ENCODE data around the gene TBX19.

TBX19 gene

DNA sequence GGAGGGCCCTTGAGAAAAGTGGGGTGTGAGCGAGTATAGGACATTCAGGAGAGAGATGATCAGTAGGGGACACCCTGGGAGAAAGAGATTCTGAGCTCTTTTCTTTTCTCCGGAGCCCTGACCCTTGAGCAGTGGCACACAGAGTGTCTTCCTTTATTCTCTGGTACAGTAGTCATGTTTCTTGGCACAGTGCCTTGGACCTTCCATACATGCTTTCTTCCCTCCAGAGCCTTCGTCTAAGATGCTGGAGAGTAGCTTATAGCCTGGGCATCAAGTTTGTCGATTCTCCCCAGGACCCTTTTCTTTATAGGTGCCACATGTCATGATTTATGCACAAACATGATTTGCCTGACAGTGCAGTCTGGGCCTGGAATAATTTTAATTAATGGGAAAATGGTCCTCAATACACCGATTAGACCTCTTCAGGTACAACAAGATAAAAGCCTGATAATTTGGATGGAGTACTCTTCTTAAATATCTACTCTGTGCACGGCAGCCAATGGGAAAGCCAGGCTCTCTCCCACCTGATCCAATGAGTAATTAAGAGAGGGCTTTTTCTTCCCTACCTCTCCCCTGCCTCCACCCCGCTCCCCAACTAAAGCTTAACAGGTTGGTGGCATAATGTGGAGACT lies at the start of gene TBX19:
Gene TBX19 (plus strand): TSS at position 582 of the 632 bp plus-strand sequence. CDS start 214 bp downstream, outside the sequence.
- DNase-seq = no peak

DNA sequence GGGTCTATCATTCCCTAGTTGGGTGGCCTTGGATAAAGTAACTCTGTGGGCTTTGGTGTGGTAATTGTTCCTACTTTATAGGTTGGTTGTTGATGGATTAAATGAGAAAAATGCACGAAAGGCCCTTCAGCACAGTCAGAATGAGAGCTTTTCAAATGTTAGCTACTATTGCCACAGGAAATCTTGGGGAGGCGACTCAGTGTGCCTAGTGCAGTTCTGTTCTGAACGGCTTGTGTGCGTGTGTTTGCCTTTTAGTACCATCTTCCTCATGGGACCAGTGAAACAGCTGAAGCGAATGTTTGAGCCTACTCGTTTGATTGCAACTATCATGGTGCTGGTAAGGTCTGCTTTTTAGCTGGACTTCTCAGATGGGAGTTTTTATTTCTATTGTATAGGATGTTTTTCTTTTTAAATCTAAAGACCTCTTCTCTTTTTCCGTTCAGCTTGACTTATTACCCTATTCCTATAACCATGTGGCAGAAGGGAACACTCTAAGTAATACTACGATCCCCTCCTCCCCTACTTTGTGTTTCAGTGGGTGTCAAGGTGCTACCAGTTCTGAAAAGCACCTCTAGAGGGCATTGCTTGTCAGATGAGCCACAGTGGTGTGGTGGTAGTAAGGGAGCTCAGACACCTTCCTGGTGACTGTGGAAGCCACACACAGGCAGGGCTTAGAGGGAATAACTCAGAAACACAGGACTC lies 45.7 kb upstream of the TBX19 start:
- no peak for DNase-seq

DNA sequence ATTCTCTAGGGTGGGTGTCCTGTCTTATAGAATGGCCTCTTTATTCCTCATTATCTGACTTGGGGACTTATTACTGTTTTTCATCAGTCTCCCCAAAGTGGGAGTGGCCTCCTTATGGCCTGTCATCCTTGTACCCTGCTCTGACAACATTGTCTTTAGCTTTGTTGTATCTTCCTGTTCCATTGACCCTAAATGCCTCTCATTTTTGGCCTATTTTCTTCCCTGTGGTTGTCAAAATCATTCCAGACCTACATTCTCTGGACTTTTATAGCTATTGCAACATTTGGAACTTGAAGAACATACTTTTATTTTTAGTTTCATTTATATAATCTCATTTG lies 45.2 kb upstream of the TBX19 start:
- no peak for DNase-seq

DNA sequence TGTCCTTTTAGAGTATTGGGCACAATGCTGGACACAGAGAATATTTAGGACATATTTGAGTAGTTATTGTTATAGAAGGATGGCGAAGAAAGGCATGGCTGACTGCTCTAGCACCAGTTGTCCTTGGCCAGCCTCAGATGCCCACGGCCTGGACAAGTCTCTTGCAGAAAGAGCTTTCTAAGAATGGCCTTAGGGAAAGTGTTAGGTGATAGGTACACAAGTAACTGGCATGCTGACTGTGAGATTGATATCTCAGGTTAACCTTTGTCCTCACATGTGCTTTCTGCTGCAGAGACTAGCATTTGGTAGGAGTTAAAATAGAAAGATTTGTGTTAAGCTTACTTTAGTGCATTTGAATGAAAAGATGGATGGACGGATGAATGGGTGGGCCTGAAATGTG lies 44.7 kb upstream of the TBX19 start:
- DNase-seq = no peak

DNA sequence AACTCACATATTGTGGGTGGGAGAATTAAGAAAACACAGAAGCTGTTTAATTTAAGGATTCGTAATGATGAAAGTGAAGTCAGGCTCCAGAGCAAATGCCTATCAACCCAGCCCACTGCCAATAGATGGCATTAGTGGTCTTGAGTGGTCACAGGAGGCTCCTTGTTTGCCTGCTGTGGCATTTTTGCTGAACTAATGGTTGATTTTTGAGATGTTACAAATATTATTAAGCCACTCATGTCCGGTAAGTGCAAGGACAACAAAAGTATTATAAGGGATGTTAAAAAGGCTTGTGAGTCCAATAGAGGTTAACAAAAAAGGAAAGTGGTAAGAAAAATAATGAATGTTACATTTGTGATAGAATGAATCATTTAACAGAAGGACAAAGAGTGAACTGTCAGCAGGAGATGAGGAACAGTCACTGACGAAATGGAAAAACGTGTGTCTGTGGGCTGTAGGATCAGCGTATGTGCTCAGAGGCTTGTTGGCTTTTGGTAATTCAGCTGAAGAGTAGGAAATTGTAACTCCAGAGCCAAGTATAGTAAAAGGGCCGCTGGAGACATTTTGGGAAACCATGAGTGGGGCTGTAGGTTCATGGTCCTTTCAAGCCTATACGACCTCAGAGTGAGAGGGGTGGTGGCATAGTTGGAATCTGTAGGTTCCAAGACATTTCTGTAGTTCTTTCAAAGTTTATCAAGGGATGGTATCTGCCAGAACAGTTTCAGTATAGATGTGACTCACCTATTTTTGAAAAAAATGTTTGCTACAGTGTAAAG lies 43.7 kb upstream of the TBX19 start:
- no peak for DNase-seq

DNA sequence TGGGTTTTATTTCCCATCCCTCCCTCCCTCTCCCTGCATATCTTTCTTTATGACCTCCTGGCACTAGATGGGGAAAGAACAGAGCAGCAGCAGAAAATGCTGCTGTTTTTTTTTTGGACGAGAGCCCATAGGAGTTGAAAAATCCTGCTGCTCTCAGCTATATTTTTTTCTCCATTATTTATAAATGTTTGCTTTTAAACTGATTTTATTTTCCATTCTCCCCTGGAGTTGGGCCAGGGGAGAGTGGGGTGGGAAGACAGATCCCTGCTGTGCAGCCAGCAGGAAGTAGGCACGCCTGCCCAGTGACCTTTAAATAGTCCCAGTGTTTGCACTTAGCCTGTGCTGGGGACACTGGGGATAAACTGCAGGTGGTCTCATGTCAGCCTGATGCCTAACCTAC lies 37.5 kb upstream of the TBX19 start:
- DNase-seq = no peak

DNA sequence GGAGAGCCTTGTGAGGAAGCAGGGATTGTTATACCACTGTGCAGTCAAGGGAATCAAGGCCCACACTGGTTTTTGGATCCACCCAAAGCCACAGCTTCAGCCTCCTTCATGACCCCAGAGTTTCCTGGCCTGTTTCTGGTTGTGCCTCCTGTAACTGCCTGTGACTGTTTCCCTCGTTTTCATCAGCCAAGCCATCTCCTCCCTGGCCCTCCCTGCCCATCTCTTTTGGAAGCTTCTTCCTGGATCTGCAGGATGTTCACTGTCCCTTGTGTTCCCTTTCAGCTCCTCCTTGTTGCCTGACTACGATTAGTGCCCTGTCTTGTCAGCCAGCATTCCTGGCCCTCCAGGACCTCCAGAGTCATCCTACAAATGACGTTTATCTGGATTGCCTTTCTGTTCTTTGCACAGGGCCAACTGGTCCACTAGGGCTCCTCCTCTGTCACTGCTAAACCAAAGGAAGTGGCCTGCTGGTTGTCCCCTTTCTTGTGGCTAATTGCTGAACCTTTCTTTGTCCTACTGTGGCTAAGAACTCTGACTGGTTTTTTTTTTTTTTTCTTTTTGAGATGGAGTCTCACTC lies 37.0 kb upstream of the TBX19 start:
- no peak for DNase-seq

DNA sequence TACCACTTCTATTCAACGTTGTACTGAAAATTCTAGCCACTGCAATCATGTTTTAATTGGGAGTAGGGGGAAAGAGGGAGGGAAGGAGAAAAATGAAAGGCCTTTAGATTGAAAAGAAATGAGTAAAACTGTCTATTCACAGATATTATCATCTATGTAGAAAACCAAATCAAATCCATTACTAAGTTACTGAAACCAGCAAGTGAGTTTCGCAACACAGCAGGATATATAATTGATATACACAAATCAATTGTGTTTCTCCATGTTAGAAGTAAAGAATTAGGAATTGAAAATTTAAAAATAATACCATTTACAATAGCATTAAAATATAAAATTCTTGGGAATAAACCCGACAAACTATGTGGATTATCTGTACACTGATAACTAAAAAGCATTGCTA lies 35.6 kb upstream of the TBX19 start:
- no peak for DNase-seq

DNA sequence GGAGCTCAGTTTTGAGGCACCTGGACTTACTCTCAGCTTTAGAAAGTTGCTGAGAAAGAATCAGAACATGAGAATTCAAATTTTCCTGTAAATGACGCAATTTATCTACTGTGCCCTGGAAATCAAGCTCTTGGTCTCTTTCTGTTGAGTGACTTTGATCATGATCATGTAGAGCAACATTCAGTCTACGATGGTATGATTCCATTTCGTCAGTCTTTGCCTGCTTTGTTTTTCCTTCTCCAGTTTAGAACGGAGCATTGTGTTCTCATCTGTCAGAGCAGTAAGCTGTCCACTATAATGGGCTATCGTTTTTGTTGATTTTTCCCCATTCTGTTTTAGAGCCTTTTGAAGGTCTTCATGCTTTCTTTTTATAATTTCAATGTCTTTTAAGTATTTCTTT lies 34.2 kb upstream of the TBX19 start:
- DNase-seq = no peak

DNA sequence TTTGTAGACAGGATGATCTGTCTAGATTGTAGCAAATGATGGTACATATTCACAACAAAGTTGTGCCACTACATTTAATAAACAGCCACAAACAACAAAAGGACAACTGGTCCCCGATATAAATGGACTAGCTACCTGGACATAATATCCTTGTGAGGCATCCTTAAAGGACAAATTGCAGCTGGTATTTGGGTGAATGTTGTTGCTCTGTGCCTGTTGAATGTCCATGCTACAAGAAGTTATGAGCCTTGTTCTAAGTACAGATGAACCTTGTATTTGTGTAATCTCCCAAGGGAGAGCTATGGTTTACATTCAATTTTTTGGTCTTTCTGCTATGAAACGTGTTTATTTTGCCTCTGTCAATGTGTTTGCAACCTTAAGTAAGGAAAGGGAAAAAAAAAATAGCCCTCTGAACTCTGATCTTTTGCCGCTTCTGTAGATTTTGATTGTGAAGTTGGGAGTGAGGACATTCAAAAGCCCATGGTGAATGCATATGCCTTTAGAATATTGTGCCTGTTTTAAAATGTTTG lies 28.4 kb upstream of the TBX19 start:
- no peak for DNase-seq

DNA sequence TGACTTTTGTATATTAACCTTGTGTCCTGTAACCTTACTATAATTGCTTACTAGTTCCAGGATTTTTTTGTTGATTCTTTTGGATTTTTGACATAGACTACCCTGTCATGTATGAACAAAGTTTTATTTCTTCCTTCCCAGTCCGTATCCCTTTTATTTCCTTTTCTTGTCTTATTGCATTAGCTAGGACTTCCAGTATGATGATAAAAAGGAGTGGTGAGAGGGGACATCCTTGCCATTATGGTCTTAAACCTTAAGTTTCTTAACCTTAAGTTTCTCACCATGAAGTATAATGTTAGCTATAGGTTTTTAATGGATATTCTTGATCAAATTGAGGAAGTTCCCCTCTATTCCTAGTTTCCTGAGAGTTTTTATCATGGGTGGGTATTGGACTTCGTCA lies 24.5 kb upstream of the TBX19 start:
- DNase-seq = no peak

DNA sequence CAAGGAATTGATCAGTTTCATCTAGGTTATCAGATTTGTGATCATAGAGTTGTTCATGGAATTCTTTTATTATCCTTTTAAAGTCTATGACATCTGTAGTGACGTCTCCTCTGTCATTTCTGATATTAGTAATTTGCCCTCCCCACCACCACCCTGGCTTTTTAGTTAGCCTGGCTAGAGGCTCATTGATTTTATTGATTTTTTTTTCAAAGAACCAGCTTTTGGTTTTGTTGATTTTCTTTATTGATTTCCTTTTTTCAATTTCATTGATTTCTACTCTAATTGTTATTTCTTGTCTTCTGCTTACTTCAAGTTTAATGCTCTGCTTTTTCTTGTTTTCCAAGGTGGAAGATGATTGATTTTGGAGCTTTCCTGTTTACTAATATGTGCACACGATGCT lies 23.3 kb upstream of the TBX19 start:
- DNase-seq = no peak

DNA sequence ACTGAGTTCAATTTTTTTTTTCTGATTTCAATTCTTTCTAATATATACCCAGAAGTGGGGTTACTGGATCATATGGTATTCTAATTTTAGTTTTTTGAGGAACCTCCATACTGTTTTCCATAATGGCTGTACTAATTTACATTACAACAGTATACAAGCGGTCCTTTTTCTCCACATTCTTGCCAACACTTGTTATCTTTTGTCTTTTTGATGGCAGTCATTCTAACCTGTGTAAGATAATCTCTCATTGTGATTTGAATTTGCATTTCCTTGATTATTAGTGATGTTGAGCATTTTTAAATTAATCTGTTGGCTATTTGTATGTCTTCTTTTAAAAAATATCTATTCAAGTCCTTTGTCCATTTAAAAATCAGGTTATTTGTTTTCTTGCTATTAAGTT lies 21.1 kb upstream of the TBX19 start:
- DNase-seq = no peak

DNA sequence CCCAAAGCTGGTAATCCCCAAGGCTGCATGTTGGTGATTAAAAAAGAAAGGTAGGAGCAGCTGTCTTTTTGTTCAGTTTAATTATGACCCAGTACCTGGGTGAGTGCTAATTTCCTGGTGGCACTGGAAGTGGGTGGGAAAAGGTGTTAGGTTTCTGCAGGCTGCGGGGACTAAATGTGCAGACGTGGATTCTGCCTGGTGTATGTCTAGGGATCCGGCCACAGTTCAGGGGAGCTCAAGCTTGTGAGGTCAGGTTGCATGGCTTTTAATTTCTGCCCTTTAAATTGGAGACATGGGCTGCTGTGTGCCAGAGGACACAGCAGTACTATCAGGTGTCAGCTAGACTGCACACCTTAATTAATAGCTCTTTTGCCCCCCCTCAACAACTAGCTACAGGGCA lies 20.3 kb upstream of the TBX19 start:
- DNase-seq = no peak

DNA sequence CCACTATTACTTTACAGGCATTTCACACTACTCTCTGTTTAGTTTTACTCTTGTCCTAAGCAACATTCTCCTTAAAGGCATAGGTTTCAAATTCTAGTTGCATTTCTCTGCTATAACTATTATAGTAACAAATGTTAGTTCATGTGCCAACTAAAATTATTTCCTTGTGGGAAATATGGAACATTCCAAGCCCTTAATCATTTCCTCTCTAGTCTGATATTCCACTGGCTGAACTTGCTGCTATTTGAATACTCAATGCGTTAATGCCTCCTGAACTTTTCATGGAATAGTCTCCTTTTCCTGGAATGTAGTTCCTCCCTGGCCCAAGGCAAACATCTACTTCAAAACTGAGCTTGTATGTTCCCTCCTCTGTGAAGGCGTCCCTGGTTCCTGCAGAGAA lies 19.3 kb upstream of the TBX19 start:
- DNase-seq = no peak

DNA sequence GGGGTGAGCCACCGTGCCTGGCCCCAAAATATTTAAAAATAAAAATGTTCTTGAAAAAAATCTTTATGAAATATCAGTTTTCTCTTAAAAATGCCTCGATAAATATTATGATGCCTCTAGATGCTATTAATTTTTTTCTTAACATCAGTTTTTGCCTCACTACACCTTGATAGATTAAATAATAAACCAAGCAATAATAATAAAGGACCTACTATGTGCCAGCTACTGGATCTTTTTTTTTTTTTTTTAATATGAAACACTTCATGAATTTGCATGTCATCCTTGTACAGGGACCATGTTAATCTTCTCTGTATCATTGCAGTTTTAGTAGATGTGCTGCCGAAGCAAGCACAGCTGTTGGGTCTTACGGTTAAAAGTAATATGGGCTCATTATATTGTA lies 17.5 kb upstream of the TBX19 start:
- DNase-seq = no peak

DNA sequence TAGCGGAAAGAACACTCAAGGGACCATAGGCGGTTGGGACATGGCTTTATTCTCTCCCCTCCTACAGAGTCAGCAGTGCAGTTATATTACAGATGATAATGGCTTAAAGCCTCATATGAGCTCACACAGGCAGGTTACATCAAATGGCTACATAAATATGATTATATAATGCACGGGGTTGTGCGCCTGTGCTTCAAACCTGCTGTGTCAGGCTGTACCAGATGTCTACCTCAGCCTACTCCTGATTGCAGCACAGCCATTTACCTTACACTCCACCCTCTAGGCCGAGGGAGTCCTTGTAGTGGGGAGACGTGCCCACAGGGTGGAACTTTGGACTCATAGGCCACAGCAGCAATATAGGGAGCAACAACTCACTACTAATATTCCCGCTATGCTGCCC lies 16.4 kb upstream of the TBX19 start:
- DNase-seq = no peak

DNA sequence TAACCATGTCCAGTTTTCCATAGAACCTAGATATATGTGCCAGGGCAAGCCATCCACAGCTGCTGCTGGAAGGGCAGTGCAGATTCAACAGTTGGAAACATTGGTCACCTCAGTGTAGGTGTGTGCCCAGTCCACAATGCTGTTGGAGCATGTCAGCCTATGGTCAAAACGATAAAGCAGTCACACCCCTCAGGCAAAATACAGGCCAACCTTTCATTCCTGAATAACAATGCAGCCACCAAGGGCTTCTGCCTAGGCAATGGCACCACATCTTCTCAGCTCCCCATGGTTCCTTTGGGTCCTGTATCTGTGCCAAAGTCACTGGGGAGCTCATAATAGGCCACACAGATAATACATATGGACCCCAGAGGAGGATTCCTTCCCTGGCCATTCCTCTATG lies 15.1 kb upstream of the TBX19 start:
- DNase-seq = no peak

DNA sequence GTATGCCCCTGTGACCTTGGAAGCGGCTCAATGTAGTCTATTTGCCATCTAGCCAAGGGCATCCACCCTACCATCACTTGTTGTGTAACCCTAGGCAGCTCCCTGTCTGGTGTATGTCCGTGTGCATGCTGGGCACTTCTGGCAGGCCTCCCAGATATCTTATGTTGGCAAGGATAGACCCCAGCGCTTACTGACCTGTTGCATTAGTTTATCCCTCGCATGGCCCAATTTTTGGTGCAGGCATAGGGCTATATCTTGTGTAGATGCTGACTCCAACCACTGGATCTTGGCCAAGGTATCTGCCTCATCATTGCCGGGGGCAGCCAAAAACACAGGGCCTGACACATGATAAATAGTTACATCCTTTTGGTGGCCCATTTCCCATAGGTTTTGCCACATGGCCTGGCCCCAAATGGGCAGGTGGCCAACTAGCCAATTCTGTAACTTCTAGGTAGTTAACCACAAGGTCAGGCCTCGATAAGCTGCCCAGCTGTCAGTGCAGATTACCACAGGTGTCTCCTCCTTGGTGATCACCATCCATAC lies 14.0 kb upstream of the TBX19 start:
- DNase-seq = no peak

DNA sequence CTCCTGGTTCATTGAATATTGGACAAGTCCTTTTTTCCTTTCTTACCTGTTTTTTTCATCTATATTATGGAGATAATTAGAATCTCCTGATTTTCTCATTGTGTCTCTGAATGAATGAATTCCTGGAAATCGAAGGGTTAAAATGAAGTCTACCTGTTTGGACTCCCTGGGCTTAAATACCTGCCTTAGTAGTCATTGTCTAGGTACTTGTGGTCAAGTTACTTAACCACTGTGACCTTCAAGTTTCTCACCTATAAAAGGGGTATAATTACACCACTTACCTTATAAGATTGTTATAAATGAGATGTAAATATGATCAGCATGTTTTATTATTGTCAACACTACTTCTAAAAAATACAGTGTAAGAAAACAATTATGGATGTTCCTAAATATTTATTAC lies 9.0 kb upstream of the TBX19 start:
- DNase-seq = no peak

DNA sequence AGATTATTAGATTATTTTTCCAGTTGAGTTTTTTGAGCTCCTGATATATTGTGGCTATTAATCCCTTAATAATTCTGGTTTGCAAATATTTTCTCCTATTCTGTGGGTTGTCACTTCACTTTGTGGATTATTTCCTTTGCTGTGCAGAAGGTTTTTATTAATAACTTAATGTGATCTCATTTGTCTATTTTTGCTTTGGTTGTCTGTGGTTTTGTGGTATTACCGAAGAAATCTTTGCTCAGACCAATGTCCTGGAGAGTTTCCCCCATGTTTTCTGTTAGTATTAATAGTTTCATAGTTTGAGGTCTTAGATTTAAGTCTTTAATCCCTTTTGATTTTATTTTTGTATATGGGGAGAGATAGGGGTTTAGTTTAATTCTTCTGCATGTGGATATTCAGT lies 7.1 kb upstream of the TBX19 start:
- no peak for DNase-seq

DNA sequence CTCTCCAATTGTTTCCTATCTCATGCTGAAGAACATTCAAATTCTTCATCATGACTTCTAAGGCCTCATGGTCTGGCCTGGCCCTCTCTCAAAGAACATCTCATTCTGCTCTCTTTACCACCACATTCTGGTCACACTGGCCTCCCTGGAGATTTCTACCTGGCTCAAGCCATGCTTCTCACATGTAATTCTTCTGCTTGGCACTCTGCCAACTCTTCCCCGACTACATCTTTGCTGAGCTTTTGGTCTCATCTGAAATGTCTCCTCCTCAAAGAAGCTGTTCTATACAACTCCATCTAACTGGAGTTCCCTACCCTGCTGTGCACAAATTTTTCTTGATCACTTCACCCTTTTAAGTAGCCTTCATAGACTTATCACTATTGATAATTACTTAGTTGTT lies 1.4 kb upstream of the TBX19 start:
- no peak for DNase-seq

DNA sequence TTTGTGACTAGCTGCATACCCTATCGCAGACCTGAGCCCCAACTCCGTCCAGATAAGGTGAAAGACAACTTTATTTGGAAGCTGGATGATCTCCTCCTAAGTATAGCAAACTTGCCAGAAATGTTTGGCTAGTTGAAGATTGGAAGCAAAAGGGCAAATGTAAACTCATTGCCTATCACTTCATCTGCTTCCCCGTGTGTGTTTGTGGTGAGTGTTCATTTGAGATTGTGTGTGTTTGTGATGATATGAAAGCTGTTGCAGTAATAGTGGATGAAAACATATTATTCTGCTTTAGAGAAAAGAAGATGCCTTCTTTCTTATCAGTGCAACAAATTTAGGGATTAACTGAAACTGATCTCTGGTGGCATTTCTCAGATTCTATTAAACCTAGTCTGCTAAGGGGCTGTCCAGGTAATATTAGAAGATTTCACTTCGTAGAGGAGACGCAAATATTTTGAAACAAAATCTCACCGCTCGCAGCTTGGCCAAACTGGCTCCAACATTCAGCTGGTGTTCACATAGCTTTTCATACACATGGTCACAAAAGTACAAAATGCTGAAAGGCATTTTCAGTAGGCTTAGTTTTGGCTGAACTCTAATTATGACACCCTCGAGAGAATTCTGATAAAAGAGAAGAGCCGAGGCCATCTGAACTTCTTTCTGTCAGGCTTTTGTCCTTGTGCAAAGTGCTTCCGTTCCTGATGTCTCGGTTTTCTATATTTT lies 1.1 kb downstream of the TBX19 start:
- no peak for DNase-seq
